Coronary artery (tissue), 2 donors: ENCODE data around the gene PDK4.
"Not testable (repeated sequence)": the region's sequence is repeated elsewhere in the genome, so short reads cannot be mapped to it uniquely, and the experiment has no call there.

ENCODE experiments used
- DNase-seq: peaks from one replicate; pipeline ENCODE4 v3.0.0-alpha.2; 2017; ENCODE audit warnings: low spot score
- H3K27ac ChIP-seq, 2 donors: fragments of 200-600 bp; sonication (generic); one replicate each; pipeline ENCODE4 v1.5.1; 2016 to 2019
- H3K4me3 ChIP-seq: fragments of 200-600 bp; sonication (generic); 2 replicates; pipeline ENCODE4 v1.5.1; 2016; ENCODE audit warnings: mild to moderate bottlenecking, moderate library complexity
- TF ChIP-seq, protein P1 (sequence below): fragments of 200-600 bp; sonication (generic); IDR thresholded peaks from one replicate; pipeline ENCODE4 v1.5.1; 2019; ENCODE audit warnings: antibody characterized with exemption

The PDK4 gene

DNA sequence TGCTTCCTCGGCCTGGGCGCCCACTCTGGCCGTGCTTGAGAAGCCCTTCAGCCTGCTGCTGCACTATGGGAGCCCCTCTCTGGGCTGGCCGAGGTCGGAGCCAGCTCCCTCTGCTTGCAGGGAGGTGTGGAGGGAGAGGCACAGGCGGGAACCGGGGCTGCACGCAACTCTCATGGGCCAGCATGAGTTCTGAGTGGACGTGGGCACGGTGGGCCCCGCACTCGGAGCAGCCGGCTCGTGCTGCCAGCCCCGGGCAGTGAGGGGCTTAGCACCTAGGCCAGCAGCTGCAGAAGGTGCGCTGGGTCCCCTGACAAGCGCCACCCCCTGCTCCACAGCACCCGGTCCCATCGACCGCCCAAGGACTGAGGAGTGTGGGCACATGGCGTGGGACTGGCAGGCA lies 9.0 kb upstream of the PDK4 start:
- DNase-seq, result no peak
- H3K27ac ChIP-seq, result peak overlapping the region in 1 of 2 donors; percentile 95
- TF ChIP-seq, protein P1, sequence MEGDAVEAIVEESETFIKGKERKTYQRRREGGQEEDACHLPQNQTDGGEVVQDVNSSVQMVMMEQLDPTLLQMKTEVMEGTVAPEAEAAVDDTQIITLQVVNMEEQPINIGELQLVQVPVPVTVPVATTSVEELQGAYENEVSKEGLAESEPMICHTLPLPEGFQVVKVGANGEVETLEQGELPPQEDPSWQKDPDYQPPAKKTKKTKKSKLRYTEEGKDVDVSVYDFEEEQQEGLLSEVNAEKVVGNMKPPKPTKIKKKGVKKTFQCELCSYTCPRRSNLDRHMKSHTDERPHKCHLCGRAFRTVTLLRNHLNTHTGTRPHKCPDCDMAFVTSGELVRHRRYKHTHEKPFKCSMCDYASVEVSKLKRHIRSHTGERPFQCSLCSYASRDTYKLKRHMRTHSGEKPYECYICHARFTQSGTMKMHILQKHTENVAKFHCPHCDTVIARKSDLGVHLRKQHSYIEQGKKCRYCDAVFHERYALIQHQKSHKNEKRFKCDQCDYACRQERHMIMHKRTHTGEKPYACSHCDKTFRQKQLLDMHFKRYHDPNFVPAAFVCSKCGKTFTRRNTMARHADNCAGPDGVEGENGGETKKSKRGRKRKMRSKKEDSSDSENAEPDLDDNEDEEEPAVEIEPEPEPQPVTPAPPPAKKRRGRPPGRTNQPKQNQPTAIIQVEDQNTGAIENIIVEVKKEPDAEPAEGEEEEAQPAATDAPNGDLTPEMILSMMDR, result no peak

DNA sequence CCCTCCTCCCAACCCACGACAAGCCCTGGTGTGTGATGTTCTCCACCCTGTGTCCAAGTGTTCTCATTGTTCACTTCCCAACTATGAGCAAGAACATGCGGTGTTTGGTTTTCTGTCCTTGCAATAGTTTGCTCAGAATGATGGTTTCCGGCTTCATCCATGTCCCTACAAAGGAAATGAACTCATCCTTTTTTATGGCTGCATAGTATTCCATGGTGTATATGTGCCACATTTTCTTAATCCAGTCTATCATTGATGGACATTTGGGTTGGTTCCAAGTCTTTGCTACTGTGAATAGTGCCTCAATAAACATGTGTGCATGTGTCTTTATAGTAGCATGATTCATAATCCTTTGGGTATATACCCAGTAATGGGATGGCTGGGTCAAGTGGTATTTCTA lies 8.5 kb upstream of the PDK4 start:
- H3K4me3 ChIP-seq, DNase-seq: not testable (repeated sequence)
- peak overlapping the region in 1 of 2 donors; percentile 95 for H3K27ac ChIP-seq

More for the DNA sequence above, 9.0 kb upstream of the PDK4 start:
- no peak overlapping the region for H3K4me3 ChIP-seq

DNA sequence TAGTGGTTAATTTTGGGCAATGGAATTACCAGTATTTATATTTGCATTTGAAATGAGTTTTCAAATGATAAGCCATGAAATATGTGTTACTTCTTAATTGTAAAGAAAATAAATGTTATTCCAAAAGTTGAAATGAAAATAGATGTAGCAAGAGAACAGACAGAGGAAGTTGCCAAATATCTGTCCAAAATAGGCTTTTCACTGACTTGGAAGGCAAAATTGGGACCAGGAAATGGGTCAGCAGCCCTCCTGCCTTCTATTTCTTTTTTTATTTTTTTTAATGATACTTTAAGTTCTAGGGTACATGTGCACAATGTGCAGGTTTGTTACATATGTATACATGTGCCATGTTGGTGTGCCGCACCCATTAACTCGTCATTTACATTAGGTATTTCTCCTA lies 8.1 kb upstream of the PDK4 start:
- DNase-seq, H3K4me3 ChIP-seq: not testable (repeated sequence)
- peak overlapping the region; percentile 55 to 95 for H3K27ac ChIP-seq

DNA sequence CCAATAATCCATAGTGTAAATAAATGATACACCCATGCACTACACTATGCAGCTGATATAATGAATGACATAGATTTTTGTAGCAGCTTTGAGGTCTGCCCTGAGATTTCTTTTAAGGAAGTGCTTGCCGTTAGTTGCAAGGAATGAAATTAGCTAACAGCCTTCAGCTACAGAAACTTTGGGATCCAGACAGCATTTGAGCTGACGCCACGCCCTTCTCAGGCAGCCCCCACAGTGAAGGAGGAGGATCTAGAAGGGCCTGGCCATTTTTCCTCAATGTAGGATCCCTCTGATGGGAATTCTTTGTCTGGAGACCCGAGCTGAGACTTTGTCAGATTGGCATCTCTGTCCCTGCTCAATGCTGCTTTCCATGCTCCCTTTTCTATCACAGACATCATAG lies 6.1 kb upstream of the PDK4 start:
- no peak for DNase-seq
- TF ChIP-seq, protein P1, result no peak

DNA sequence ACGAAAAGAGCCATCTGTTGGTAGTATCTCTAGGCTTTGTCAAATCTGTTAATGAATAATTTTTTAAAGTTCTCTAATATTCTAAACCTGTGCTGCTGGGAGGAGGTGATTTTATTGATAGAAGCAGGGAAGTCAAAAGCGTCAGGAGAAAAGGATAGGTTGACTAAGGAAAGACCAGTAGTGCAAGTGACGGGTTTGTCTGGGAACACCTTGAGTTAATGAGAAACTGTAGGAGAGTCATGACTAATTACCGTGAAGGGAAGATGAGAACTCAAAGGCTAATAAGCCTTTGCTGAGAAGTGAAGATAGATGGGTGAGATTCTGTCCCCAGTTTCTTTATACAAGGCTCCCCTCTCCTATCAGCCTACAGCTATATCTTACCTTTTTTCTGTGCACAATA lies 5.0 kb upstream of the PDK4 start:
- TF ChIP-seq, protein P1, result no peak
- no peak for DNase-seq
- H3K4me3 ChIP-seq, result no peak overlapping the region
- no peak overlapping the region for H3K27ac ChIP-seq

More for the DNA sequence above, 6.1 kb upstream of the PDK4 start:
- H3K4me3 ChIP-seq, result peak overlapping the region; percentile 14
- peak overlapping the region; percentile 22 to 77 for H3K27ac ChIP-seq

DNA sequence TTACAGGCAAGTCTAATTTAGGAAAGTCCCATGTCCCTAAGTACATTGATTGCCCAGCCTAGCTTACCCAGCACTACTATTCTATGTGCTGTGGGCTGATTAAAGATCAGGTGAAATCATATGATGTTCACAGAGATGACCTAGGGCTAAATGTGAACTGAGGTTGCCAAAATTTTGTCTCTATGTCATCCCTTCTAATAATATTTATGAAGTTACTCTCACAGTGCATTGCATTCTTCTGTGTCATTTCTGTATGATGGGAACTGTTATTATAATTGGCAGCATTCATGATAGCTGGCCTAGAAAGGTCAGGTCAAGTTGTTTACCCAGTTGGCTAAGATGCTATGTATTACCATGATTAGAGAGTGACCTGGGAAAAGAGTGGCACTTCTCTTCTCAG lies 2.8 kb upstream of the PDK4 start:
- Histone ChIP-seq H3K4me3 (peak overlapping the region; percentile 11), H3K27ac (peak overlapping the region; percentile 90 to 100)
- DNase-seq, result no peak
- TF ChIP-seq, protein P1, result no peak

DNA sequence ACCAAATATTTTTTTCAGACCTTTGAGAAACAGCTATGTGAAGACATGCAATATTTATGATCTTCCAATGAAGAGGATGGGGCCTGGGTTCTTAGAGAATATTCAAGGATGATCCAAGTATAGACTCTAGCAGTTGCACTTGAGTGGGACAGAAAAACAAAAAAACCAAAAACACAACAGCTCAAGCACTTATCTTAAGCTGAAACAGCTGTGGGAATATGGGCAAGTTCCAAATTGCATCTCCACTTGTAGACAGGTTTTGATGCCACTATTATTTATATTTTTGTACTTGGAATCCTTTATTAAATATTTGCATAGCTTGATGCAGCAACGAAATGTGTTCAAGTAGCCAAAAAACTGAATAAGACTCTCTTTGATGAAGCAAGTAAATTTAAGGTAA lies 2.2 kb upstream of the PDK4 start:
- peak overlapping the region; percentile 90 to 100 for H3K27ac ChIP-seq
- DNase-seq, result no peak
- TF ChIP-seq, protein P1, result no peak
- no peak overlapping the region for H3K4me3 ChIP-seq

DNA sequence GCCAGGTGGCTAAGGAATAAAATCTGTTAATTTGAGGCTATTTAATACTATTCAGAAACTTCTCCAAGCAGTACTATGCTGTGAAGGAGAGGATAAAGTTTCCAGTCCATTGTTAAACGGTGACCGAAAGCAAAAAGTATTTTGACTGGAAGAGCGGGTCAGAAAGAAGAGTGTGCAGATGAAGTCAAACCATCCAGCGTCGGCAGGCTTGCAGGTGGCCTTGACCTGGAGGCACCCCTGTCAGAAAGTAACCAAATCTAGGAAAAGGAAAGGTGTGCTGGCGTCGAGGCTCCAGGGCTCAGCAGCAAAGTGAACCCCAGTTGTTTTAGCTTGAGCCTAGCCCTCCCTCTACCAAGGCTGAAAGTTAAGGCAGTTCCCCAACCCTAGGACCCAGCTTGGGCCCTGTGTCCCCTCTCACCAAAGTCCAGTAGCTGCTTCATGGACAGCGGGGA lies 544 bp downstream of the PDK4 start:
- Histone ChIP-seq H3K4me3 (peak overlapping the region; percentile 98), H3K27ac (peak overlapping the region; percentile 90 to 100)
- TF ChIP-seq, protein P1, result no peak
- DNase-seq, result no peak
